HG02798 (cell line): ENCODE measurements around the gene CLCN5.

ENCODE experiments used
- ATAC-seq: cut with Tn5 transposase; IDR thresholded peaks from one replicate; pipeline ENCODE4 v1.9.1; 2021; ENCODE audit warnings: mild to moderate bottlenecking; ENCODE audit not compliant: unreplicated experiment, poor library complexity

Gene CLCN5

DNA sequence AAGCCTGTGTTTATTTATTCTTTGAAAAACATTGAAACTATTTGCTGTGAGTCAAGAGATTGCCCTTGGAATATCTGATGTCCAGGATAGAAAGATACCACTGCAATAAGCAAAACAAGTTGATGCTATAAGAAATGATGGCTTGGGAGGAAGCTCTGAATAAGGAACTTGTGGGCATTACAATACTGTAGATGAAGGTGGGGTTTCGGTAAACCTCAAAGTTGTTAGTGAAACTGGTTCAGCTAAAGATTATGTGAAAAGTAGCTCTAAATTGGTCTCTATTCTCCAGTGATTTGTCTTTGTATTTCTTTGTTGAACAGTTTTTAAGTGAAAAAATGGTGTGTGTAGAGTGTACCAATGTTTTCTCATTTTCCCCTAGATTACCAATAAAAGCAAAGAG, 149.7 kb downstream of the CLCN5 start:
- ATAC-seq: no peak

DNA sequence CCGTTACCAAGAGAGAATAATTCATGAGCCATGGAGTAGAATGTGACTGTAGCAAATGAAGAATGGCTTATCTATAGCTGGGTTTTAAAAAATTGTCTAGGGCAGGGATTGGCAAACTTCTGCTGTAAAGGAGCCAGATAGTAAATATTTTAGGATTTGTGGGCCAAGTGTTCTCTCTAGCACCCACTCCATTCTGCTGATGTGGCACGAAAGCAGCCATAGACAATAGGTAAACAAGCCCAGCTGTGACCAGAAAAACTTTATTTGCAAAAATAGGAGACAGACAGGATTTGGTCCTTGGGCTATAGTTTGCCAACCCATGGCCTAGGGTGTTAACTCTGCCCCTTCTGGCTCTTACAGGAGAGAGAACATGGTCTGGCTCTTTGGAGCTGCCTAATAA, 151.2 kb downstream of the CLCN5 start:
- ATAC-seq: no peak

DNA sequence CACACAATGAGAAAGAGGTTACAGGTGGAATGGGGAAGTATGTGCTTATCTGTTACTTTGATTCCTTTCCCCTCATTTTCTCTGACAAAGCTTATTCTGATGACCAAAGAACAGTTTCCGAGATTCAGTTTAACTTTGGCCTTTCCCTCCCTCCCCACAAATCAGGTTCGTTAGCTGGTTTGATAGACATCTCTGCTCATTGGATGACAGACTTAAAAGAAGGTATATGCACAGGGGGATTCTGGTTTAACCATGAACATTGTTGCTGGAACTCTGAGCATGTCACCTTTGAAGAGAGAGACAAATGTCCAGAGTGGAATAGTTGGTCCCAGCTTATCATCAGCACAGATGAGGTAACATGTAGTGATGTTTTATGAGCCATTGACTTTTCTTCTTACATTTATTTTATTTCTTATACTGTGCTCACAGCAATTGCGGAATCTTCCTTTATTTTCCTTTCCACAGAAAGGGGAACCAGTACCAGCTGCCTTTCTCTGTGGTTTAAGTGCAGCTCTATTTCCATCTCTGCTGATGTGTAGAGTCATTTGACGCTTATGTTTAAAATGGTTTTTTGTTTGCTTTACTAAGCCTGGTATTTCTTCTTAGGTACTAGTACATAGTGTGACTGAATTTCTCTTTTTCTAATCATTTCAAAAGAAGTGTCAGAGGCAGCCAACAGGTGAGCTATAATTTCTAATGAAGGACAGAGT, 153.4 kb downstream of the CLCN5 start:
- ATAC-seq: no peak

DNA sequence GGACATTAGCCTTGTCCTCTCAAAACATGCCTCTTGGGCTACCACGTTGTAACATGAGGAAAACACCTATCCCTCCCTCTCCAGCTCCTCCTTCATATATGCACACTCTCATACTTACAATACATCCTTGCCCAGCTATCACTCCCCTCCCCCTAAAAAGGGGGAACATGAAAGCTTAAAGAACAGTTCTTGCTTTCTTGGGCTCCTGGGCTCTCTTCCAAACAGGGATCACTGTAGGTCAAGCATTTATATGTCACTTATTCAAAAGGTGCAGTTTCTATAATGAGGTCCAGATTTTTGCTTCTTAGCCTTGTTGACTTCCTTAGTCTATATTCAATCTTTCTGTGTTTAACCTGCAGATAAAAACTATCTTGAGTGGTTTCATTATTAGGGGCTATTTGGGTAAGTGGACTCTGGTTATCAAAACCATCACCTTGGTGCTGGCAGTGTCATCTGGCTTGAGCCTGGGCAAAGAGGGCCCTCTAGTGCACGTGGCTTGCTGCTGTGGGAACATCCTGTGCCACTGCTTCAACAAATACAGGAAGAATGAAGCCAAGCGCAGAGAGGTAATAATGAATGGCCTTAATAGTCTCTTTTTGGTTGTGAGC, 159.0 kb downstream of the CLCN5 start:
- no peak for ATAC-seq

DNA sequence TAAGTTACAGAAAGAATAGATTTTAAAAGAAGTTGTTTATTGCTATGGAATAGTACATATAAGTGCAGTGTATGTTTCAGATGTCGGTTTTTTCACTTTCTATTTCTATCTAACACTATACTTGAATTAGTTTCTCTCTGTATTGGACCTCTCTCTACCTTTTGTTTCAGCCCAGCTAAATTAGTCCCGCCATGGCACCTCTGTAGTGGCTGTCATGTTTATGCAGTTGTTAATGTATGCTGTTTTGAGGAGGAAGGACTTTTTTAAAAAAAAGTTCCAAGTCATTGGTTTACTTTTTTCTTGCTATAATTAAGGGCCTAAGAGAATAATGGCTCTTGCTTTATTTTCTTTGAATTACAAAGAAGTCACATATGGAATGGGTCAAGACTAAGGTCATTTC, 160.3 kb downstream of the CLCN5 start:
- no peak for ATAC-seq

DNA sequence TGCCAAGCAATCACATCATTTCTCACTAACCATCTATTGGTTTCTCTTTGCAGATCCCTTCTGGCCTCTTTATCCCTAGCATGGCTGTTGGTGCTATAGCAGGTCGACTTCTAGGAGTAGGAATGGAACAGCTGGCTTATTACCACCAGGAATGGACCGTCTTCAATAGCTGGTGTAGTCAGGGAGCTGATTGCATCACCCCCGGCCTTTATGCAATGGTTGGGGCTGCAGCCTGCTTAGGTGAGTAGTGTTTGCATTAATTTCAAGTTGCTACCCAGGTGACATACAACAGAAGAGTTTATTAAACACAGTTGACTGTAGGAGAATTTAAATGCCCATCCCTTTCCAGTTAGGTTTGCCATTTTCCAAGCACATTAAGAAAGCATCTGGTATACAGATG, 166.2 kb downstream of the CLCN5 start:
- ATAC-seq: no peak

DNA sequence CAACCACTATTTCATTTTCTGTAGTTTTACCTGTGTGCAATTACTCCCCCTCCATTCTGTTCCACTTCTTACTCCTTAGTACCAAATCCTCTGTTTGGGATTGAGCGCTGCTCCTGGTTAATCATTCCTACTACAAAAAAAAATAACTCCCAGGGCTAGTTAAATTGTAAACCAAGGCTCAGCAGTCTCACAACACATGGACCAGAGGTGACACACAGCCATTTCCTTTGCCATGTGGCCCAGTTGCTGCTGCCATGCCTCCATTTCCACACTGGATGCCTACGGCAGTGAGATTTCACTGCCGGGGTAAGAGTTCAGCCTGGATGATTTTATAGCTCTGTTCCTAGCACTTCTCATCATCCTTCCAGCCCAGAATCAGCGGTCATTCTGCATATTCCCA, 171.2 kb downstream of the CLCN5 start:
- no peak for ATAC-seq

DNA sequence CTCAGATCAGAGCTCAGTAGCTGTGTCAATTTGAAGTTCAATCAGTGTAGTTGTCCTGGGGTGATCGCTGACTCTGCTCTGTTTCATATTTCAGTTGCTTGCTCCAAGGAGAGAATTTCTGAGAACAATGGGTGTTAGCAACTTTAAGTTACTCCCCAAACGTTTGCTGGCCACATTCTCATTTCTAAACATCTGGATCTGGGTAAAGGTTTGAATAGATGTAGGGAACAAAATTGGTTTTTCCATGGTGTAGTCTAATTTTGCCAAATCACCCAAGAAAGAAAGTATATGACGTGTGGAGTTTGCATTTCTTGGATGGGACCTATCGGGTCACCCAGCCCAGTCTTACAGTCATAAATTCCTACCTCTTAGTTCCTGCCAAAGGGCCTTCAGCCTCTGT, 174.7 kb downstream of the CLCN5 start:
- ATAC-seq: no peak

DNA sequence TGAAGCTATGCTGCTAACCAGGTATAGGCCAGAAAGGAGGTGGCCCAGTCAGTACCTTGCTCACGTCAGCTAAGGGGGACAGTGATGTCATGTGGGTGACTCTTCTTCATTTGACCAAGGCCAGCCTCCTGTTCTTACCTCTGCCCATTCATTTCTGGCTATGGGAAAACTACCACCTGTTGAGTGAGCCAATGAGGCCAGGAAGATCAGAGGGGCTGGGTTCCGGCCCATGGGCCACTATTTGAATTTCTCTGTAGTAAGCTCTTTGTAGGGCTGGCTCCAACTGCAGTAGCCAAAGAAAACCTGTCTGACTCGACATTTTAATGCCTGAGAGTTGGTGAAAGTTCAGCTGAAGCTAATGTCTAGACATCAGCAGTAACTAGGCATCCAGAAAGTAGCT, 175.8 kb downstream of the CLCN5 start:
- no peak for ATAC-seq

DNA sequence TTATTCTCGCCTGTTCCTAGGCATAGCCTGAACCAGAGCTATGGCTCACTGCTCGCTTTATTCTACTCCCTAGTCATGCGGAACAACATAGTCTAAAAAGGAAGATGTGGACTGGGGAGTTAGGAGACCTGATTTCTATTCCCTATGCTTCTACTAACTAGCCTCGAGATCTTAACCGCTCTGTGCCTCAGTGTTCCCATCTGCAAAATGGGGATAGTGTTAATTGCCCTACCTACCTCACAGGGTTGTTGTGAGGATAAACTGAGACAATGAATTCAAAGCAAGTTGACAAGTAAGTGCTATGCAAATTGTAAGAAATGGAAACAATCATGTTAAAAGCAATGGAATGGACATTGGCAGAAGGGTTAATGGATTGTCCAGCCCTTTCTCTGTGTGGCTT, 176.4 kb downstream of the CLCN5 start:
- ATAC-seq: no peak

DNA sequence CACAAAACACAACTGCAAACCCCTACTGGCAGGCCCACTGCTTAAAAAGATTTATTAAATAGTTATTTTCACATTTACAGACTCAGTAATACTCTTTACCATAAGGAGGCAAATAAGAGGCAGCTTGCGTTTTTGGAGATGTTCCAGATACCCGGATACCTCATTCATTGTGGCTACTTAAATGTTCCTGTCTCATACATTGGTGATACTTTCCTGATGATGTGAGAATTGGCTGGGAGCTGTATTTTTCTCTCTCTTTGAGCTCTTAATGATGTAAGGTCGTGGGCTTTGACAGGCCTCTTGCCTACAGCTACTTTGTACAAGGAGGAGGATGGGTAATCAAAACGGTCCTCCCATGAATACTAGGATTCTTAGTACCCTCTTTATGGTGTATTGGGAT, 176.9 kb downstream of the CLCN5 start:
- no peak for ATAC-seq

DNA sequence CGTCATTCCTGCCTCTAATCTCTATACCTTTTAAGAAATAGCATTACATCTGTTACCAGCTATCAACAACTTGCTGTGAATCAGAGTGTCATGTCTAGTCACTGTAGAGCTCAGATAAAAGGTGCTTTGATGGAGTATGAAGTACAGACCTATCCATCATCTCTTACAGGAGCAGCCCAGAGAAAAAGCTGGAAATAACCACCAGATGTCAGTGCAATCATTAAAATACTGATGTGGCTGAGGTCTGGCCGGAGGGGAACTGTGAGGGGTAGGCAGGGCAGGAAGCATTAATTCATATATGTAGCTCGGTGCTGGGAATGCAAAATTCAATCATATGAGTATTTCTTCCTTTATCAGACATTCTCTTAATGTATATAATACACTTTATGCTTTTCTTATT, 177.8 kb downstream of the CLCN5 start:
- ATAC-seq: no peak

DNA sequence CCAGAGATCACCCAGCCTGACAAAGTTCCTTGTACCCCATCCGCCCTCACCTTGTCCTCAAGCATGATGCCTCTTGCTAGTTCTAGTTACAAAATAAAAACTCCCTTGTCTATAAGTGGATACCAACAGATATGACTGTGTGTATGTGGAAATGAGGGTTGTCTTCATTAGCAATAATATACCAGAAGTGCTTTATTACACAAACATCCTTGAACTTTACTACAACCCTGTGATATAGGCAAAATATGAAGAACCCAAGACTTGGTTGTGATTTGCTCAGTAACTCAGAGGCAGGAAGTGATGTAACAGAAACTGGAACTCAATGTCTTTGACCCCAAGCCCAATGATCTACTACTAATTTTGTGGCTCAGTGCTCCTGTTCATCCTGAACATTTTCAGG, 180.8 kb downstream of the CLCN5 start:
- ATAC-seq: no peak

DNA sequence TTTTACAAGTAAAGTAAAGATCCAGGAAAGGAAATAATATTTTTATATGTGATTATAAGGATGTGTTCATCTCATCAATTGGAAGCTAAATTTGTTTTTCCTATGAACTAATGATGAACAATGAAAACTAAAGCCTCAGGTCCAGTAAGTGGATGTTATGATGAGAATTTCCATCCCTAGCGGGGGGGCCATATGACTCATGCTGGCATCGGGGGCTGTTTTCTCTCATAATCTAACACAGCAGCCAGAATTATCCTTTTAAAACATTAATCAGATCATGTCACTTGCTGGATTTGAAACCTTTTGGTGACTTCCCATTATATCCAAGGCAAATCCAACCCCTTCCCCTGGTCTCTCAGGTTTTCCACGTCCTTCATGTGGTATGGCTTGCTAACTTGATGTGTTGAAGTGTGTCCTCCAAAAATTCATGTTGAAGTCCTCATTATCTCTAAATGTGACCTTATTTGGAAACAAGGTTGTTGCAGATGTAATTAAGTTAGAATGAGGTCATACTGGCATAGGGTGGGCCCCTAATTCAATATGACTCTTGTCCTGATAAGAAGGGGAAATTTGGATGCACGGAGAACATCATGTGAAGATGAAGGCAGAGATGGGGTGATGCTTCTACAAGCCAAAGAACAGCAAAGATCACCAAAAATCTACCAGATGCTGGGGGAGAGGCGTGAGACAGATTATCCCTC, 181.6 kb downstream of the CLCN5 start:
- no peak for ATAC-seq

DNA sequence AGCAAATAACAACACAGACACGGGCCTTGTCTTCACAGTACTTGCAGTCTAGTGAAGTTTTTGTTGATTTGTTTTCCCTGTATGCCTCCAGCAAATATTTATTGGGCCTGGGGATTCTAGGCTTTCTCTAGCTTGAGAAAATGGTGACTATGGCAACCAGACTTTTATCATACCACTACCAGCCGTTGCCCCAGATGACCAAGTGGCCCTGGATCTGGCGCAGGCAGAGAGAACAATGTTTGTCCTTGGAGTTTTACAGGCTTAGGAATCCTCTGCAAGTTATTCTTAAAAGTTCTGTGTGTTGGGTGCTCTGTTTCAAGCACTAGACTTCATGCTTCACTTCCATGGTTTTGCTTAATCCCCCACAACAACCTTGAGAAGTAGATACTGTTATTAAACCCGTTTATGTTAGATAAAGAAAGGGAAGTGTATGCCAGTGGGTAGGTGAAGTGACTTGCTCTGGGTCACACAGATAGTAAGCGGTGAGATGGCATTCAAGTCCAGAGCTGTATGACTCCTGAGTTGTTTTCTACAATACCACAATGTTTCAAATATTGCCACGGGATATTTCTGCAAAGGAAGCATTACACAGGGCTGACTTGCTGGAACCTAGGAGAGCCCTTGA, 183.8 kb downstream of the CLCN5 start:
- no peak for ATAC-seq

DNA sequence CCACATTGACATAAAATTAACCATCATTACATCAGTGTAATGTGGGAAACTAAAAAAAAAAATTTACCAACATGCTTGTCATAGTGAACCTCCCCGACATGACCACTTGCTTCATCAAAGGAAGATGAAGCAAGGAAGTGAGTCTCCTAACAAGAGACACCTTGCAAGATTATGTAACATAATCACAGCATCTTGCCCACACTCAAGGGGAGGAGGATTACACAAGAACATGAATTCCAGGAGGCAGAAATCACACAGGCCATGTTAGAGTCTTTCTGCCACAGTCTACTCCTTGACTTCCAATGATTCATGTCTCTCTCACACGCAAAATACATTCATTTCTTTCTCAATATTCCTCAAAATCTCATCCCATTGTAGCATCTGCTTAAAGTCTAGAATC, 185.1 kb downstream of the CLCN5 start:
- ATAC-seq: no peak

DNA sequence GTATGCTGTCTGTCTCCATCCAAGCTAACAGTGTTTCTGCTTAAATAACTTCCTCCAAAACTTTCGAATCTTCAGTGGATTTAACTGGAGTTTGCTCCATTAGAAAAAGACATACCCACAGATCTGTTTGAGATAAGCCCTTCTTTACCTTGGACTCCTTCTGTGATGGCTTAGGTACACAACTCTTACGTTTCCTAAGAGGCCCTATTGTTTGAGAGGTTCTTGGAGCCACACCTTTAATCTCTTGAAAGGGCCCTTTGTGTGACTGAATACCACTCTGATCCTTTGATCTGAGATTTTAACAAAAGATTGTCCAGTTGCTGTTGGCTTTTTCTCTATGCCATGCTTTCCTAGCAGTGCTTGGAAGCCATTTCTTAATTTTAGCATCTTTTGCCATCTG, 185.9 kb downstream of the CLCN5 start:
- no peak for ATAC-seq

DNA sequence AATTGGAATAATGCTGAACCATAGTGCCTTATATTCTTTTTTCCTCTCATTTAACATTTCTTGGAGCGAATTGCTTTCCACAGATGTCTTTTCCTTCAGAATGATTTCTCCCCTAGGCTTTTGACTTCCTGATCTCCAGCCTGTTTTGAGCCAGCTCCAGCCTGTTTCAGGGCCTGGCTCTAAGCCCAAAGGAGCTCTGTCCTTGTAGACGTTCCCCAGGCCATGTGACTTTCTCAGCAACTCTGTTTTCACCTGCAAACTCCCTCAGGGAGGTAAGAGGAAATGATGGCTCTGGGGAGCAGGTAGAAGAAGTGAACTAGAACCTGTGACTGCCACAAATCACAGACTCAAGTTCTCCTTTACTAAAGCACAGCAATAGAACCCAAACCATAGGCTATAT, 189.3 kb downstream of the CLCN5 start:
- ATAC-seq: no peak

DNA sequence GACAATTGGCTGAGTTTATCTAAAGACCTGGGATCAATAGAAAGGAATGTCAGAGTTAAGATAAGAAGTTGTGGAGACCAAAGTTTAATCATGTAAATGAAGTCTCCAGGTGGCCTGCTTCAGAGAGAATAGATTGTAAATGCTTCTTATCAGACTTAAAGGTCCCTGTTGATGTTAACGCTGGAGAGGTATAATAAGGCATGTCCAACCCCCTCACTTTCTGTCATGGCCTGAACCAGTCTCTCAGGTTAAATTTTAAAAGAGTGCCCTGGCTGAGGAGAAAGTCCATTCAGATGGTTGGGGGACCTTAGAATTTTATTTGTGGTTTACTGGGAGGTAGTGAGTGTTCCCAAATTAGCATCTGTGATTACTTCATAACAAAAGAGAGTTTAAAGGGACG, 191.7 kb downstream of the CLCN5 start:
- no peak for ATAC-seq

DNA sequence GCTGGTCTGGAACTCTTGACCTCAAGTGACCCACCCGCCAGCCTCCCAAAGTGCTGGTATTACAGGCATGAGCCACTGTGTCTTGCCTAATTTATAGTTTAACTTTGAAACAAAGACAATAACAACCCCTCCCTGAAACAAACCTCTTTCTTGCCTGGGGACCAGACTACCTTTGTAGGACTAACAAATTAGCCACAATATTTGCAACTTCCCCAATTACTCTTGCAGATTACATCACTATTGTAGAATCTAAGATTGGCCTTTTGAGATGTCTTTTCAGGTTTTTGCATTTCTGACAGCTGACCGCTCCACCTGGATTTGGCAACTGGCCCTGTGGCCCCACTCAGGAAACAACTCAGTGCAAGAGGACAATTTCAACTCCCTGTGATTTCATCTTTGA, 193.6 kb downstream of the CLCN5 start:
- no peak for ATAC-seq

DNA sequence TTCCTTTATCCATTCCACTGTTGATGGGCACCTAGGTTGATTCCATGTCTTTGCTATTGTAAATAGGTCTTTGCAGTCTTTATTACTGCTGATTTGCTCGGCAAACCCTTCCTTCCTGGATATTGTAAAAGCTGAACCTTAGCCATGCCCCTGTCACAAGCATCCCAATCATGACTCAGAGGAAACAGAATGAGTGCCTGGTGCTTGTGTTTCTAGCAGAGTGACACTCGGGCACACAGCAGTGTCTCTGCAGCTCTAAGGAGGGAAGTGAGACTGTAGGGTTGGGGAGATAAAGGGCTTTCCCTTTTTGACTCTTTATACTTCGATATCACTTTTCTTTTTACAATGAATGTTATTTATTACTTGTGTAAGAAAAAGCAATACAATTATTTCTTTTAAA, 195.1 kb downstream of the CLCN5 start:
- ATAC-seq: no peak
